Non-pigmented ciliary epithelial cell (primary cell): ENCODE results near the gene ZNF503.

ENCODE experiments used
- DNase-seq: peaks from one replicate; pipeline ENCODE4 v3.0.0-alpha.2; 2010; ENCODE audit warnings: low read depth

Gene ZNF503

GRCh38 chr10:75431180-75432111, 29.9 kb upstream of the ZNF503 start, which contains the start of gene LRMDA:
Gene LRMDA, plus strand, starts transcription at chr10:75431624.
- DNase-seq, result no peak

GRCh38 chr10:75430000-75430763, 28.6 kb upstream of the ZNF503 start:
- DNase-seq, result no peak

GRCh38 chr10:75429159-75429827, 27.7 kb upstream of the ZNF503 start:
- no peak for DNase-seq

GRCh38 chr10:75428434-75429158, 27.0 kb upstream of the ZNF503 start:
- DNase-seq, result no peak

- DNase-seq, result no peak
These were observed 26.4 kb upstream of the ZNF503 start for GRCh38 chr10:75427951-75428350.

- no peak for DNase-seq
These were observed 25.3 kb upstream of the ZNF503 start for GRCh38 chr10:75426880-75427279.

GRCh38 chr10:75425291-75426079, 23.9 kb upstream of the ZNF503 start:
- DNase-seq, result no peak

- no peak for DNase-seq
These were observed 23.0 kb upstream of the ZNF503 start for GRCh38 chr10:75424571-75424970.

GRCh38 chr10:75422913-75423312, 21.3 kb upstream of the ZNF503 start:
- no peak for DNase-seq

- no peak for DNase-seq
These were observed 17.1 kb upstream of the ZNF503 start for GRCh38 chr10:75418712-75419111.

- no peak for DNase-seq
These were observed 16.7 kb upstream of the ZNF503 start for GRCh38 chr10:75418293-75418692.

- DNase-seq, result no peak
These were observed 16.0 kb upstream of the ZNF503 start for GRCh38 chr10:75417522-75417927.

GRCh38 chr10:75414527-75414926, 13.0 kb upstream of the ZNF503 start:
- DNase-seq, result no peak

GRCh38 chr10:75410132-75411005, 8.8 kb upstream of the ZNF503 start:
- no peak for DNase-seq

- no peak for DNase-seq
These were observed 7.6 kb upstream of the ZNF503 start for GRCh38 chr10:75408911-75409885.

GRCh38 chr10:75408509-75408875, 6.9 kb upstream of the ZNF503 start:
- DNase-seq, result no peak

GRCh38 chr10:75407713-75408508, 6.3 kb upstream of the ZNF503 start:
- DNase-seq, result no peak

GRCh38 chr10:75407224-75407712, 5.7 kb upstream of the ZNF503 start:
- no peak for DNase-seq
